Liver (tissue), 9 donors: ENCODE results near the gene YIPF5. TPM values are rescaled to one million over a fixed set of nuclear protein-coding genes. Genes with fewer than 3 reads are reported as not detected.

ENCODE experiments used
- DNase-seq: peaks from one replicate; pipeline ENCODE4 v3.0.0-alpha.2; 2017; ENCODE audit warnings: low spot score
- H3K27ac ChIP-seq, 2 donors: one replicate each; pipeline ENCODE4 v1.7.0; 2013; ENCODE audit warnings: inconsistent platforms in 2 of 2, low read length in 2 of 2, control low read depth in 1 of 2, low read depth in 1 of 2, mild to moderate bottlenecking in 1 of 2
- H3K27me3 ChIP-seq, 4 donors: one replicate each; pipeline versions ENCODE4 v1.6.1 to v1.7.0; 2013; ENCODE audit warnings: low read length in 3 of 4, inconsistent platforms in 1 of 4, mild to moderate bottlenecking in 1 of 4, moderate library complexity in 1 of 4; ENCODE audit not compliant: control insufficient read depth in 4 of 4, insufficient read depth in 4 of 4
- H3K36me3 ChIP-seq, 4 donors: one replicate each; pipeline versions ENCODE4 v1.6.1 to v1.7.0; 2013; ENCODE audit warnings: low read length in 3 of 4, mild to moderate bottlenecking in 3 of 4, low read depth in 1 of 4, moderate library complexity in 1 of 4; ENCODE audit not compliant: control insufficient read depth in 4 of 4, insufficient read depth in 3 of 4
- H3K4me1 ChIP-seq, 4 donors: one replicate each; pipeline versions ENCODE4 v1.6.1 to v1.7.0; 2013; ENCODE audit warnings: low read length in 3 of 4, mild to moderate bottlenecking in 3 of 4, moderate library complexity in 1 of 4; ENCODE audit not compliant: control insufficient read depth in 4 of 4, insufficient read depth in 4 of 4
- H3K4me3 ChIP-seq, 3 donors: one replicate each; pipeline versions ENCODE4 v1.6.1 to v1.7.0; 2013; ENCODE audit warnings: low read length in 3 of 3, control low read depth in 1 of 3, low read depth in 1 of 3, mild to moderate bottlenecking in 1 of 3
- H3K9ac ChIP-seq, 2 donors: one replicate each; pipeline ENCODE4 v1.7.0; 2013; ENCODE audit warnings: low read length in 2 of 2, mild to moderate bottlenecking in 2 of 2, moderate library complexity in 2 of 2, control low read depth in 1 of 2, low read depth in 1 of 2
- H3K9me3 ChIP-seq, 4 donors: one replicate each; pipeline versions ENCODE4 v1.6.1 to v1.7.0; 2013; ENCODE audit warnings: low read length in 3 of 4; ENCODE audit not compliant: control insufficient read depth in 4 of 4
- ATF3 ChIP-seq: IDR thresholded peaks from 2 replicates; pipeline ENCODE4 v1.6.1; 2016; ENCODE audit warnings: antibody characterized with exemption
- EGR1 ChIP-seq, 2 donors: IDR thresholded peaks; 2 replicates each; pipeline ENCODE4 v1.6.1; 2016 to 2018; ENCODE audit warnings: antibody characterized with exemption in 2 of 2, low read depth in 2 of 2
- FOXA1 ChIP-seq: IDR thresholded peaks from 2 replicates; pipeline ENCODE4 v1.6.1; 2016; ENCODE audit warnings: antibody characterized with exemption
- FOXA2 ChIP-seq: IDR thresholded peaks from 2 replicates; pipeline ENCODE4 v1.6.1; 2016; ENCODE audit warnings: antibody characterized with exemption
- GABPA ChIP-seq, 2 donors: IDR thresholded peaks in 1 of 2; conservative IDR thresholded peaks in 1 of 2; 2 replicates each; pipeline ENCODE4 v1.6.1; 2016; ENCODE audit warnings: antibody characterized with exemption in 2 of 2, mild to moderate bottlenecking in 1 of 2, moderate library complexity in 1 of 2
- HNF4A ChIP-seq, 2 donors: conservative IDR thresholded peaks; 2 replicates each; pipeline ENCODE4 v1.6.1; 2016; ENCODE audit warnings: antibody characterized with exemption in 2 of 2, mild to moderate bottlenecking in 2 of 2
- HNF4G ChIP-seq: IDR thresholded peaks from 2 replicates; pipeline ENCODE4 v1.6.1; 2016; ENCODE audit warnings: antibody characterized with exemption
- JUND ChIP-seq, 2 donors: IDR thresholded peaks; 2 replicates each; pipeline ENCODE4 v1.6.1; 2016; ENCODE audit warnings: antibody characterized with exemption in 2 of 2
- NR2F2 ChIP-seq: IDR thresholded peaks from 2 replicates; pipeline ENCODE4 v1.6.1; 2016; ENCODE audit warnings: antibody characterized with exemption
- RAD21 ChIP-seq, 2 donors: IDR thresholded peaks; 2 replicates each; pipeline ENCODE4 v1.6.1; 2016; ENCODE audit warnings: antibody characterized with exemption in 2 of 2, mild to moderate bottlenecking in 2 of 2
- RXRA ChIP-seq, 2 donors: IDR thresholded peaks; 2 replicates each; pipeline ENCODE4 v1.6.1; 2017 to 2018; ENCODE audit warnings: antibody characterized with exemption in 2 of 2, mild to moderate bottlenecking in 1 of 2
- SP1 ChIP-seq: IDR thresholded peaks from 2 replicates; pipeline ENCODE4 v1.6.1; 2018; ENCODE audit warnings: antibody characterized with exemption, mild to moderate bottlenecking
- TAF1 ChIP-seq: conservative IDR thresholded peaks from 2 replicates; pipeline ENCODE4 v1.6.1; 2016; ENCODE audit warnings: antibody characterized with exemption, mild to moderate bottlenecking
- ZBTB33 ChIP-seq: IDR thresholded peaks from 2 replicates; pipeline ENCODE4 v1.6.1; 2016; ENCODE audit warnings: antibody characterized with exemption
- WGBS: extraction: QIAGEN DNeasy Blood & Tissue Kit; methylation state at CpG from one replicate; pipeline ENCODE4 v1.1.7; 2013; 5-methylcytosine and 5-hydroxymethylcytosine counted together
- polyA plus RNA-seq, 2 donors: library from polyadenylated mRNA; stranded (reverse) in 1 of 2; unstranded in 1 of 2; fragments of 200-250 nt in 1 of 2; fragments of >200 nt in 1 of 2; fragmentation: Nextera tagmentation in 1 of 2; extraction: Ambion mirVana in 1 of 2; gene quantifications; one replicate each; pipeline versions ENCODE4 v1.2.1 to v1.2.3, GENCODE V29; 2013 to 2015
- total RNA-seq, 2 donors: library from RNA; depleted of rRNA; stranded (reverse); fragments of >200 nt; gene quantifications; one replicate each; pipeline ENCODE4 v1.2.3, GENCODE V29; 2014
- TF ChIP-seq, protein P1 (sequence below): fragments of 150-350 bp; IDR thresholded peaks from 2 replicates; pipeline ENCODE4 v1.5.1; 2017; ENCODE audit warnings: improper control_type of control experiment, low read depth, low read length; ENCODE audit not compliant: missing input control
- TF ChIP-seq, protein P2 (sequence below): IDR thresholded peaks from 2 replicates; pipeline ENCODE4 v1.6.1; 2016; ENCODE audit warnings: antibody characterized with exemption, mild to moderate bottlenecking
- TF ChIP-seq, protein P3 (sequence below): IDR thresholded peaks from 2 replicates; pipeline ENCODE4 v1.6.1; 2016; ENCODE audit warnings: antibody characterized with exemption
- donor health status: healthy.
- donor health status: healthy.
- donor health status: healthy.
- donor health status: healthy.
- donor health status: healthy.

YIPF5 gene
- total and polyA plus RNA-seq, 4 donors = 18.7 to 43.1 (median 20.6) TPM

DNA sequence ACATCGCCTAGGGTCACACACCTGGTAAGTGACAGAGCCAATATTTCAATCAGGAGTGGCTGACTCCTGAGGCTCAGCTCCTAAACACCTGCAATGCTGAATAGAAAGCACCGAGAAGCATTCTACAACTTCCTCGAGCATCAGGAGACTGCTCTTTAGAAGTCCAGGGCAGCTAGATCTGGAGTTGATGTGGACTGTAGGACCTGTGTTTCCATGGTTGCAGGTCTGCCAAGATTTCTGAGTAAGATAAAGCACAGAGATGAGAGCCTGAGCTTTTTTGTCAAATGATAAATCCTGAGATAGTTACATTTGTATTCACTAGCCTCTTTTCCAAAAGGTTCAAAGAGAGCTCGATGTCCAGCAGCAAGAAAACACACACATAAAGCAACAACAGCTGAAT, 43.8 kb downstream of the YIPF5 start:
- WGBS = 83% methylated on average over 4 of the region's 4 CpGs
- no peaks in the 10 kb centered on the region for H3K4me1 ChIP-seq
- H3K9me3 ChIP-seq = no peaks in the 10 kb centered on the region
- no peak overlapping the region for H3K27ac ChIP-seq
- H3K27me3 ChIP-seq = no peaks in the 10 kb centered on the region
- H3K36me3 ChIP-seq = no peaks in the 10 kb centered on the region
- no peak overlapping the region for H3K9ac ChIP-seq
- TF ChIP-seq NR2F2 = no peak
- TF ChIP-seq, protein P1, sequence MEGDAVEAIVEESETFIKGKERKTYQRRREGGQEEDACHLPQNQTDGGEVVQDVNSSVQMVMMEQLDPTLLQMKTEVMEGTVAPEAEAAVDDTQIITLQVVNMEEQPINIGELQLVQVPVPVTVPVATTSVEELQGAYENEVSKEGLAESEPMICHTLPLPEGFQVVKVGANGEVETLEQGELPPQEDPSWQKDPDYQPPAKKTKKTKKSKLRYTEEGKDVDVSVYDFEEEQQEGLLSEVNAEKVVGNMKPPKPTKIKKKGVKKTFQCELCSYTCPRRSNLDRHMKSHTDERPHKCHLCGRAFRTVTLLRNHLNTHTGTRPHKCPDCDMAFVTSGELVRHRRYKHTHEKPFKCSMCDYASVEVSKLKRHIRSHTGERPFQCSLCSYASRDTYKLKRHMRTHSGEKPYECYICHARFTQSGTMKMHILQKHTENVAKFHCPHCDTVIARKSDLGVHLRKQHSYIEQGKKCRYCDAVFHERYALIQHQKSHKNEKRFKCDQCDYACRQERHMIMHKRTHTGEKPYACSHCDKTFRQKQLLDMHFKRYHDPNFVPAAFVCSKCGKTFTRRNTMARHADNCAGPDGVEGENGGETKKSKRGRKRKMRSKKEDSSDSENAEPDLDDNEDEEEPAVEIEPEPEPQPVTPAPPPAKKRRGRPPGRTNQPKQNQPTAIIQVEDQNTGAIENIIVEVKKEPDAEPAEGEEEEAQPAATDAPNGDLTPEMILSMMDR = no peak
- TF ChIP-seq, protein P2, sequence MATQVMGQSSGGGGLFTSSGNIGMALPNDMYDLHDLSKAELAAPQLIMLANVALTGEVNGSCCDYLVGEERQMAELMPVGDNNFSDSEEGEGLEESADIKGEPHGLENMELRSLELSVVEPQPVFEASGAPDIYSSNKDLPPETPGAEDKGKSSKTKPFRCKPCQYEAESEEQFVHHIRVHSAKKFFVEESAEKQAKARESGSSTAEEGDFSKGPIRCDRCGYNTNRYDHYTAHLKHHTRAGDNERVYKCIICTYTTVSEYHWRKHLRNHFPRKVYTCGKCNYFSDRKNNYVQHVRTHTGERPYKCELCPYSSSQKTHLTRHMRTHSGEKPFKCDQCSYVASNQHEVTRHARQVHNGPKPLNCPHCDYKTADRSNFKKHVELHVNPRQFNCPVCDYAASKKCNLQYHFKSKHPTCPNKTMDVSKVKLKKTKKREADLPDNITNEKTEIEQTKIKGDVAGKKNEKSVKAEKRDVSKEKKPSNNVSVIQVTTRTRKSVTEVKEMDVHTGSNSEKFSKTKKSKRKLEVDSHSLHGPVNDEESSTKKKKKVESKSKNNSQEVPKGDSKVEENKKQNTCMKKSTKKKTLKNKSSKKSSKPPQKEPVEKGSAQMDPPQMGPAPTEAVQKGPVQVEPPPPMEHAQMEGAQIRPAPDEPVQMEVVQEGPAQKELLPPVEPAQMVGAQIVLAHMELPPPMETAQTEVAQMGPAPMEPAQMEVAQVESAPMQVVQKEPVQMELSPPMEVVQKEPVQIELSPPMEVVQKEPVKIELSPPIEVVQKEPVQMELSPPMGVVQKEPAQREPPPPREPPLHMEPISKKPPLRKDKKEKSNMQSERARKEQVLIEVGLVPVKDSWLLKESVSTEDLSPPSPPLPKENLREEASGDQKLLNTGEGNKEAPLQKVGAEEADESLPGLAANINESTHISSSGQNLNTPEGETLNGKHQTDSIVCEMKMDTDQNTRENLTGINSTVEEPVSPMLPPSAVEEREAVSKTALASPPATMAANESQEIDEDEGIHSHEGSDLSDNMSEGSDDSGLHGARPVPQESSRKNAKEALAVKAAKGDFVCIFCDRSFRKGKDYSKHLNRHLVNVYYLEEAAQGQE = no peak
- no peak for TF ChIP-seq HNF4A (conservative IDR thresholded peaks at IDR 0.05)
- TF ChIP-seq RAD21 (IDR thresholded peaks at IDR 0.05) = no peak
- TF ChIP-seq HNF4G = no peak
- no peak for TF ChIP-seq EGR1 (IDR thresholded peaks at IDR 0.05; ENCODE audit: low read depth in 2 of 2)
- TF ChIP-seq RXRA (IDR thresholded peaks at IDR 0.05) = no peak
- no peak for TF ChIP-seq JUND (IDR thresholded peaks at IDR 0.05)
- no peak for TF ChIP-seq GABPA (IDR thresholded peaks at IDR 0.05 in 1 of 2, conservative IDR thresholded peaks at IDR 0.05 in 1 of 2)
- TF ChIP-seq FOXA2 = no peak
- TF ChIP-seq, protein P3, sequence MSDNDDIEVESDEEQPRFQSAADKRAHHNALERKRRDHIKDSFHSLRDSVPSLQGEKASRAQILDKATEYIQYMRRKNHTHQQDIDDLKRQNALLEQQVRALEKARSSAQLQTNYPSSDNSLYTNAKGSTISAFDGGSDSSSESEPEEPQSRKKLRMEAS = no peak
- TF ChIP-seq ZBTB33 = no peak
- no peak for TF ChIP-seq SP1
- TF ChIP-seq ATF3 = no peak
- DNase-seq = no peak
- no peak overlapping the region for H3K4me3 ChIP-seq

GRCh38 chr5:144125163-144125726, 45.2 kb downstream of the YIPF5 start:
- 63% methylated on average over 4 of the region's 4 CpGs for WGBS
- Histone ChIP-seq H3K4me1 (no peaks in the 10 kb centered on the region), H3K27me3 (no peaks in the 10 kb centered on the region), H3K9me3 (no peaks in the 10 kb centered on the region), H3K36me3 (no peaks in the 10 kb centered on the region), H3K4me3 (no peak overlapping the region), H3K9ac (no peak overlapping the region), H3K27ac (no peak overlapping the region)
- no peak for DNase-seq
- TF ChIP-seq ZBTB33 = no peak
- TF ChIP-seq TAF1 = no peak
- no peak for TF ChIP-seq SP1
- no peak for TF ChIP-seq FOXA2
- no peak for TF ChIP-seq FOXA1
- no peak for TF ChIP-seq GABPA (IDR thresholded peaks at IDR 0.05 in 1 of 2, conservative IDR thresholded peaks at IDR 0.05 in 1 of 2)
- TF ChIP-seq EGR1 (IDR thresholded peaks at IDR 0.05; ENCODE audit: low read depth in 2 of 2) = no peak
- TF ChIP-seq RAD21 (IDR thresholded peaks at IDR 0.05) = no peak
- no peak for TF ChIP-seq ATF3
- TF ChIP-seq JUND (IDR thresholded peaks at IDR 0.05) = no peak
- no peak for TF ChIP-seq HNF4A (conservative IDR thresholded peaks at IDR 0.05)
